ENCODE measurements around the gene HNRNPH2. TPM values are rescaled to one million over a fixed set of nuclear protein-coding genes. Genes with fewer than 3 reads are reported as not detected.

HNRNPH2 gene
- polyA plus RNA-seq, 2 of the 4 experiments (the other 2 are of a cell fraction) = 55.4 to 86.5 TPM

DNA sequence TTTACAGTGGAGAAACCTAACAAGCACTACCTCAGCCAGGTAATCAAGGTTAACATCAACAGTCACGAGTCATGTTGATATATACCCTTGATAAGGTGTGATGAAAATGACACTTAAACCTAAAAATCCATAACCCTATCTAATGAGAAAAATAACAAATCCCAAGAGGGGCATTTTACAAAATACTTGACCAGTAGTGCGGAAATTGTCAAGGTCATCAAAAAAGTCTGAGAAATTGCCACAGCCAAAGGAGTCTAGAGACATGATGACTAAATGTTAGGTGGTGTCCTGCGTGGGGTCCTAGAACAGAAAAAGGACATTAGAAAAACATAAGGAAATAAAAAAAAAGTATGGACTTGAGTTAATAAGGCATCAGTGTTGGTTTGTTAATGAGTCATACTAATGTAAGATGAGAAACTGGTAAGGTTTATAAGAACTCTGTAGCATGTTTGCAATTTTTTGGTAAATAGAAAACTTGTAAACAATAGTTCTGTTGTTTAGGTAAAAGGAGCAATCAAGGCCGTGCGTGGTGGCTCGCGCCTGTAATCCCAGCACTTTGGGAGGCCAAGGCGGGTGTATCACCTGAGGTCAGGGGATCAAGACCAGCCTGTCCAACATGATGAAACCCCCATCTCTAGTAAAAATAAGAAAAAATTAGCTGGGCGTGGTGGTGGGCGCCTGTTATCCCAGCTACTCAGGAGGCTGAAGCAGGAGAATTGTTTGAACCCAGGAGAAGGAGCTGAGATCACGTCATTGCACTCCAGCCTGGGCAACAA, 14.3 kb upstream of the HNRNPH2 start:
- no peak overlapping the region for H3K27ac ChIP-seq
- ChIA-PET CTCF (no interaction called here), POLR2A (no interaction called here)
- H3K4me2 ChIP-seq = peak overlapping the region; percentile 99
- WGBS (ENCODE audit: missing lambda C conversion rate) = 84% methylated on average over 11 of the region's 11 CpGs
- FAIRE-seq (no peak), ATAC-seq (no peak), DNase-seq (ENCODE audit: low read depth in 1 of 2, low spot score in 1 of 2) (no peak)
- H3K9me3 ChIP-seq = no peaks in the 10 kb centered on the region
- peaks cover 22% of the 10 kb centered on the region for H3K4me1 ChIP-seq
- 0 out of 3 replicates have a peak overlapping the region, but pooled peaks have one; percentile 85 for H3K4me3 ChIP-seq
- TF ChIP-seq HOXB13 (CRISPR knock-in tag; IDR thresholded peaks at IDR 0.05; ENCODE audit: low read depth) (no peak), CEBPB (IDR thresholded peaks at IDR 0.05) (no peak), CHD4 (IDR thresholded peaks at IDR 0.05; ENCODE audit: borderline replicate concordance) (no peak), BCL3 (IDR thresholded peaks at IDR 0.05) (no peak; the same call in 2 of the 3 replicates), GATA3 (IDR thresholded peaks at IDR 0.05; ENCODE audit: borderline replicate concordance) (no peak), JUN (IDR thresholded peaks at IDR 0.05) (0 out of 5 replicates have a peak, but pooled peaks of 1 of the 2 experiments have one; percentile 19), SREBF2 (IDR thresholded peaks at IDR 0.05) (no peak), MAFK (IDR thresholded peaks at IDR 0.05; ENCODE audit: partially characterized antibody) (peak; percentile 84), RFX5 (IDR thresholded peaks at IDR 0.05) (no peak), EP300 (IDR thresholded peaks at IDR 0.05) (no peak), RAD21 (conservative IDR thresholded peaks at IDR 0.05 in 1 of 2, IDR thresholded peaks at IDR 0.05 in 1 of 2) (no peak), NFE2L2 (conservative IDR thresholded peaks at IDR 0.05; ENCODE audit: low read length) (no peak), FOSB (CRISPR knock-in tag; IDR thresholded peaks at IDR 0.05) (no peak; the same call in 1 of the 2 replicates), HOXB5 (CRISPR knock-in tag; IDR thresholded peaks at IDR 0.05) (no peak), HDAC2 (IDR thresholded peaks at IDR 0.05) (no peak), HOXA7 (CRISPR knock-in tag; IDR thresholded peaks at IDR 0.05) (0 out of 2 replicates have a peak, but pooled peaks have one; percentile 76), FOSL2 (IDR thresholded peaks at IDR 0.05) (no peak), FOSL2 (CRISPR knock-in tag; IDR thresholded peaks at IDR 0.05) (peak; percentile 53; the same call in 1 of the 2 replicates), ZSCAN20 (CRISPR knock-in tag; IDR thresholded peaks at IDR 0.05) (no peak), BHLHE40 (IDR thresholded peaks at IDR 0.05; ENCODE audit: low read depth, low read length) (no peak), PHF8 (IDR thresholded peaks at IDR 0.05; ENCODE audit: borderline replicate concordance, low read depth) (no peak)

DNA sequence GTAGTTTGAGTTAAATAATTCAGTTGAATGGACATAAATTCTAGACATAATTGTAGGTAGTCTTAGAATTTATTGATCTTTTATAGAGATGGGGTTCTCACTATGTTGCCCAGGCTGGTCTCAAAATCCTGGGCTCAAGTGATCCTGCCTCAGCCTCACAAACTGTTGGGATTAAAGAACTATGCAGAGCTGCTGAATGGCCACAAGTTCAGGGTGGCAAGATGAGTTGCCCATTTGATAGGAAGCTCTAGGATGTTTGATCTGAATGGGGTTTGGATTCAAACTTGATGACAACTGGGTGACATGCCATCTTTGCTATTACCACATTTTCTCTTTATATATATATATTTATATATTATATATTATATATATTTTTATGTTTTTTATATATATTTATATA, 13.7 kb upstream of the HNRNPH2 start:
- H3K4me2 ChIP-seq = peak overlapping the region; percentile 99; the same call in 1 of the 3 replicates
- CTCF ChIA-PET = no interaction called here
- ATAC-seq (no peak), DNase-seq (ENCODE audit: low read depth in 1 of 2, low spot score in 1 of 2) (no peak), FAIRE-seq (no peak)
- no peaks in the 10 kb centered on the region for H3K9me3 ChIP-seq
- TF ChIP-seq POLR2AphosphoS2 (conservative IDR thresholded peaks at IDR 0.05; ENCODE audit: low read length) (no peak), ZNF302 (CRISPR knock-in tag; IDR thresholded peaks at IDR 0.05) (no peak), TFCP2L1 (CRISPR knock-in tag; IDR thresholded peaks at IDR 0.05) (0 out of 2 replicates have a peak, but pooled peaks have one; percentile 36)
- peaks cover 22% of the 10 kb centered on the region for H3K4me1 ChIP-seq
- POLR2A ChIA-PET = no interaction called here
- H3K4me3 ChIP-seq = no peak overlapping the region
- no peak overlapping the region for H3K27ac ChIP-seq

GRCh38 chrX:101395789-101396188, 12.2 kb upstream of the HNRNPH2 start:
- no peak for DNase-seq (ENCODE audit: low read depth in 1 of 2, low spot score in 1 of 2)
- Histone ChIP-seq H3K4me3 (no peak overlapping the region), H3K27ac (no peak overlapping the region), H3K4me1 (peaks cover 22% of the 10 kb centered on the region), H3K4me2 (no peak overlapping the region), H3K9me3 (no peaks in the 10 kb centered on the region)
- ChIA-PET POLR2A (interaction anchor here (1.3 kb wide), 1 partner anchor 12 kb away, joined by 4 read pairs; the partner anchor contains the start of genes GLA and HNRNPH2), CTCF (no interaction called here)
- WGBS (ENCODE audit: missing lambda C conversion rate) = 92% methylated on average over 1 of the region's 1 CpG
- TF ChIP-seq SMC3 (IDR thresholded peaks at IDR 0.05) (no peak), CTCF (IDR thresholded peaks at IDR 0.05) (no peak), RFX5 (IDR thresholded peaks at IDR 0.05) (no peak), NPAS2 (CRISPR knock-in tag; IDR thresholded peaks at IDR 0.05; ENCODE audit: borderline replicate concordance) (no peak), TFCP2L1 (CRISPR knock-in tag; IDR thresholded peaks at IDR 0.05) (0 out of 2 replicates have a peak, but pooled peaks have one; percentile 35), ZSCAN20 (CRISPR knock-in tag; IDR thresholded peaks at IDR 0.05) (no peak)
- no peak for FAIRE-seq
- ATAC-seq = peak; percentile 2 to 6; a peak in 2 of 6 replicates

All from A549 (cell line).